ENCODE data around the gene OR5D13.

- TF ChIP-seq POLR2A (IDR thresholded peaks at IDR 0.05), result no peak
- TF ChIP-seq, protein P1, sequence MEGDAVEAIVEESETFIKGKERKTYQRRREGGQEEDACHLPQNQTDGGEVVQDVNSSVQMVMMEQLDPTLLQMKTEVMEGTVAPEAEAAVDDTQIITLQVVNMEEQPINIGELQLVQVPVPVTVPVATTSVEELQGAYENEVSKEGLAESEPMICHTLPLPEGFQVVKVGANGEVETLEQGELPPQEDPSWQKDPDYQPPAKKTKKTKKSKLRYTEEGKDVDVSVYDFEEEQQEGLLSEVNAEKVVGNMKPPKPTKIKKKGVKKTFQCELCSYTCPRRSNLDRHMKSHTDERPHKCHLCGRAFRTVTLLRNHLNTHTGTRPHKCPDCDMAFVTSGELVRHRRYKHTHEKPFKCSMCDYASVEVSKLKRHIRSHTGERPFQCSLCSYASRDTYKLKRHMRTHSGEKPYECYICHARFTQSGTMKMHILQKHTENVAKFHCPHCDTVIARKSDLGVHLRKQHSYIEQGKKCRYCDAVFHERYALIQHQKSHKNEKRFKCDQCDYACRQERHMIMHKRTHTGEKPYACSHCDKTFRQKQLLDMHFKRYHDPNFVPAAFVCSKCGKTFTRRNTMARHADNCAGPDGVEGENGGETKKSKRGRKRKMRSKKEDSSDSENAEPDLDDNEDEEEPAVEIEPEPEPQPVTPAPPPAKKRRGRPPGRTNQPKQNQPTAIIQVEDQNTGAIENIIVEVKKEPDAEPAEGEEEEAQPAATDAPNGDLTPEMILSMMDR (IDR thresholded peaks at IDR 0.05), result no peak
These were observed 18.4 kb downstream of the OR5D13 start for GRCh38 chr11:55791606-55792005.

All from breast epithelium (tissue), 3 donors.